Cardiac fibroblast (primary cell): ENCODE data around the gene BICRA.
"Not testable (repeated sequence)": the region's sequence is repeated elsewhere in the genome, so short reads cannot be mapped to it uniquely, and the experiment has no call there.

Experiments used
- DNase-seq, 2 donors: peaks; one replicate each; pipeline versions ENCODE4 v3.0.0 to v3.0.0-alpha.2; 2010; ENCODE audit warnings: low read depth in 2 of 2
- H3K4me3 ChIP-seq, 2 donors: replicated peaks in 1 of 2; 1 replicate in 1 of 2; 2 replicates in 1 of 2; pipeline ENCODE4 v1.5.1; 2011; ENCODE audit warnings: low read depth in 2 of 2, low read length in 2 of 2, mild to moderate bottlenecking in 2 of 2, moderate library complexity in 1 of 2
- CTCF ChIP-seq: IDR thresholded peaks from one replicate; pipeline ENCODE4 v1.5.1; 2011; ENCODE audit warnings: low read depth, mild to moderate bottlenecking, low read length, inconsistent platforms

BICRA gene

GRCh38 chr19:47661611-47662010 lies 52.7 kb downstream of the BICRA start:
- no peak for TF ChIP-seq CTCF
- peak; percentile 16 to 45 for DNase-seq
- no peak overlapping the region for H3K4me3 ChIP-seq

- H3K4me3 ChIP-seq, result peak overlapping the region in 1 of 2 donors; percentile 9
- no peak for TF ChIP-seq CTCF
- DNase-seq, result peak; percentile 88 to 95
Measured at GRCh38 chr19:47663435-47663910, 54.5 kb downstream of the BICRA start.

- no peak for TF ChIP-seq CTCF
- peak overlapping the region; percentile 5 to 9 for H3K4me3 ChIP-seq
- peak; percentile 99 for DNase-seq
Measured at GRCh38 chr19:47663911-47664771, 55.2 kb downstream of the BICRA start.

- DNase-seq, H3K4me3 ChIP-seq: not testable (repeated sequence)
Measured at GRCh38 chr19:47668556-47668955, 59.6 kb downstream of the BICRA start.

GRCh38 chr19:47670736-47671135 lies 61.8 kb downstream of the BICRA start:
- TF ChIP-seq CTCF, result no peak
- no peak overlapping the region for H3K4me3 ChIP-seq
- DNase-seq, result no peak

- TF ChIP-seq CTCF, result no peak
- H3K4me3 ChIP-seq, result no peak overlapping the region
- no peak for DNase-seq
Measured at GRCh38 chr19:47671499-47671898, 62.6 kb downstream of the BICRA start.

GRCh38 chr19:47673426-47673825 lies 64.5 kb downstream of the BICRA start:
- TF ChIP-seq CTCF, result no peak
- no peak for DNase-seq
- H3K4me3 ChIP-seq, result no peak overlapping the region
